Smooth muscle cell (in vitro differentiated cells): ENCODE results near the gene PRPF31. TPM values are rescaled to one million over a fixed set of nuclear protein-coding genes. Genes with fewer than 3 reads are reported as not detected.

Experiments
- DNase-seq: peaks from one replicate; lab custom pipeline; 2025; ENCODE audit not compliant: unreplicated experiment; lab: John Stamatoyannopoulos, UW
- H2AFZ ChIP-seq: fragments of 200-600 bp; sonication (generic); 2 replicates; pipeline ENCODE4 v1.6.0; 2016; ENCODE audit warnings: antibody characterized with exemption, low read depth, mild to moderate bottlenecking
- H3F3A ChIP-seq: fragments of 200-600 bp; sonication (generic); 2 replicates; pipeline ENCODE4 v1.6.0; 2017; ENCODE audit warnings: antibody characterized with exemption, low read depth
- H3K27ac ChIP-seq: fragments of 200-600 bp; sonication (generic); 2 replicates; pipeline ENCODE4 v1.5.1; 2016; ENCODE audit warnings: low read depth, mild to moderate bottlenecking
- H3K27me3 ChIP-seq: fragments of 200-600 bp; sonication (generic); 2 replicates; pipeline ENCODE4 v1.6.1; 2016; ENCODE audit warnings: low read depth, mild to moderate bottlenecking
- H3K36me3 ChIP-seq: fragments of 200-600 bp; sonication (generic); 2 replicates; pipeline ENCODE4 v1.5.1; 2016; ENCODE audit warnings: low read depth
- H3K4me1 ChIP-seq: fragments of 200-600 bp; sonication (generic); 2 replicates; pipeline ENCODE4 v1.5.1; 2016; ENCODE audit warnings: low read depth
- H3K4me2 ChIP-seq: fragments of 200-600 bp; sonication (generic); 2 replicates; pipeline ENCODE4 v1.6.0; 2016; ENCODE audit warnings: mild to moderate bottlenecking
- H3K4me3 ChIP-seq: fragments of 200-600 bp; sonication (generic); 2 replicates; pipeline ENCODE4 v1.5.1; 2016; ENCODE audit warnings: mild to moderate bottlenecking
- H3K79me2 ChIP-seq: fragments of 200-600 bp; sonication (generic); 2 replicates; pipeline ENCODE4 v1.6.0; 2016; ENCODE audit warnings: low read depth, mild to moderate bottlenecking
- H3K9ac ChIP-seq: fragments of 200-600 bp; sonication (generic); 2 replicates; pipeline ENCODE4 v1.6.0; 2016; ENCODE audit warnings: low read depth
- H3K9me3 ChIP-seq: fragments of 200-600 bp; sonication (generic); replicated peaks from 2 replicates; pipeline ENCODE4 v1.5.1; 2016; ENCODE audit warnings: low read depth
- H4K20me1 ChIP-seq: fragments of 200-600 bp; sonication (generic); 2 replicates; pipeline ENCODE4 v1.6.0; 2016; ENCODE audit warnings: low read depth
- WGBS: methylation state at CpG from one replicate; pipeline ENCODE4 v1.1.7; 2016; ENCODE audit warnings: low lambda C conversion rate; 5-methylcytosine and 5-hydroxymethylcytosine counted together
- polyA plus RNA-seq: library from polyadenylated mRNA; unstranded; fragments of >200 nt; fragmentation: Nextera tagmentation; extraction: Ambion mirVana; gene quantifications from 2 replicates; pipeline ENCODE4 v1.2.1, GENCODE V29; 2016
- total RNA-seq: library from RNA; depleted of rRNA; stranded (reverse); fragments of >200 nt; gene quantifications from 2 replicates; pipeline ENCODE4 v1.2.3, GENCODE V29; 2014
- TF ChIP-seq, protein P1 (sequence below): fragments of 200-600 bp; sonication (generic); IDR thresholded peaks from 2 replicates; pipeline ENCODE4 v1.5.1; 2017; ENCODE audit warnings: borderline replicate concordance, mild to moderate bottlenecking, antibody characterized with exemption; ENCODE audit not compliant: insufficient read depth, poor library complexity, severe bottlenecking

The PRPF31 gene
- total and polyA plus RNA-seq, 2 experiments from 2014 or later = 42.8 to 81.2 TPM

DNA sequence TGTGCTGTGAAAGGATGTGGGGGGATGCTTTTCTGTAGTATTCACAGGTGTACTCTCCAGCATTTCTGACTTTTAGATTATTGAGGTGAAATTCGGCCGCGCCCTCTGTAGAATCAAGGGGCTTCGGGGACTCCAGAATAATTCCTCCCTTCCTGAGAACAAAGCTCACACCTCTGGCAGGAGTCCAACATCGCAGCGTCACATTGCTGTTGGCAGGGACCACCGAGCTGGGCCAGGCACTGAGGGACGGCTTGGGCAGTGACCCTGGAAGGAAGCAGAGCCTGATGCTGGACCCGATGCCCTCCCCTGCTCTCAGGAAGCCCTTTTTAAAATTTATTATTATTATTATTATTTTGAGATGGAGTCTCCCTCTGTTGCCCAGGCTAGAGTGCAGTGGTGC lies 40.7 kb upstream of the PRPF31 start:
- no peak for DNase-seq
- Histone ChIP-seq H3K27ac (no peak overlapping the region), H3K36me3 (no peaks in the 10 kb centered on the region), H3K9ac (no peak overlapping the region), H3K4me3 (no peak overlapping the region), H3K27me3 (no peaks in the 10 kb centered on the region), H3F3A (no peaks in the 10 kb centered on the region), H2AFZ (no peak overlapping the region), H3K79me2 (no peaks in the 10 kb centered on the region), H3K9me3 (no peaks in the 10 kb centered on the region), H3K4me1 (no peaks in the 10 kb centered on the region), H3K4me2 (no peak overlapping the region), H4K20me1 (no peaks in the 10 kb centered on the region)
- WGBS = 90% methylated on average over 9 of the region's 9 CpGs
- TF ChIP-seq, protein P1, sequence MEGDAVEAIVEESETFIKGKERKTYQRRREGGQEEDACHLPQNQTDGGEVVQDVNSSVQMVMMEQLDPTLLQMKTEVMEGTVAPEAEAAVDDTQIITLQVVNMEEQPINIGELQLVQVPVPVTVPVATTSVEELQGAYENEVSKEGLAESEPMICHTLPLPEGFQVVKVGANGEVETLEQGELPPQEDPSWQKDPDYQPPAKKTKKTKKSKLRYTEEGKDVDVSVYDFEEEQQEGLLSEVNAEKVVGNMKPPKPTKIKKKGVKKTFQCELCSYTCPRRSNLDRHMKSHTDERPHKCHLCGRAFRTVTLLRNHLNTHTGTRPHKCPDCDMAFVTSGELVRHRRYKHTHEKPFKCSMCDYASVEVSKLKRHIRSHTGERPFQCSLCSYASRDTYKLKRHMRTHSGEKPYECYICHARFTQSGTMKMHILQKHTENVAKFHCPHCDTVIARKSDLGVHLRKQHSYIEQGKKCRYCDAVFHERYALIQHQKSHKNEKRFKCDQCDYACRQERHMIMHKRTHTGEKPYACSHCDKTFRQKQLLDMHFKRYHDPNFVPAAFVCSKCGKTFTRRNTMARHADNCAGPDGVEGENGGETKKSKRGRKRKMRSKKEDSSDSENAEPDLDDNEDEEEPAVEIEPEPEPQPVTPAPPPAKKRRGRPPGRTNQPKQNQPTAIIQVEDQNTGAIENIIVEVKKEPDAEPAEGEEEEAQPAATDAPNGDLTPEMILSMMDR = no peak

- no peaks in the 10 kb centered on the region for H3K36me3 ChIP-seq
- H3K4me2 ChIP-seq = no peak overlapping the region
- no peaks in the 10 kb centered on the region for H3K4me1 ChIP-seq
- 91% methylated on average over 5 of the region's 5 CpGs for WGBS
- no peak overlapping the region for H3K4me3 ChIP-seq
- no peaks in the 10 kb centered on the region for H3F3A ChIP-seq
- H3K9ac ChIP-seq = no peak overlapping the region
- H3K27ac ChIP-seq = no peak overlapping the region
- no peaks in the 10 kb centered on the region for H3K79me2 ChIP-seq
- TF ChIP-seq, protein P1 = no peak
- no peaks in the 10 kb centered on the region for H3K9me3 ChIP-seq
- no peaks in the 10 kb centered on the region for H4K20me1 ChIP-seq
- no peak for DNase-seq
- H3K27me3 ChIP-seq = no peaks in the 10 kb centered on the region
- no peak overlapping the region for H2AFZ ChIP-seq
Measured at GRCh38 chr19:54077334-54077733, 38.2 kb upstream of the PRPF31 start.

GRCh38 chr19:54081032-54081431 lies 34.5 kb upstream of the PRPF31 start, which contains the start of gene TARM1:
TARM1 (minus strand) TSS chr19:54081365; CDS start chr19:54081340, 25 bp downstream.
- H3K4me2 ChIP-seq = no peak within 1 kb of the TSS
- H2AFZ ChIP-seq = no peak within 1 kb of the TSS
- no peaks in the 10 kb centered on the region for H4K20me1 ChIP-seq
- TF ChIP-seq, protein P1 = no peak
- no peak for DNase-seq
- no peaks in the 10 kb centered on the region for H3K36me3 ChIP-seq
- no peaks in the 10 kb centered on the region for H3K4me1 ChIP-seq
- H3F3A ChIP-seq = no peaks in the 10 kb centered on the region
- H3K9me3 ChIP-seq = no peaks in the 10 kb centered on the region
- H3K27me3 ChIP-seq = no peaks in the 10 kb centered on the region
- no peaks in the 10 kb centered on the region for H3K79me2 ChIP-seq
- H3K9ac ChIP-seq = no peak within 1 kb of the TSS
- H3K27ac ChIP-seq = no peak within 1 kb of the TSS
- WGBS = 91% methylated on average over 7 of the region's 7 CpGs
- H3K4me3 ChIP-seq = no peak within 1 kb of the TSS

GRCh38 chr19:54084410-54084809 lies 31.1 kb upstream of the PRPF31 start:
- Histone ChIP-seq H2AFZ (no peak overlapping the region), H3K4me3 (no peak overlapping the region), H3F3A (no peaks in the 10 kb centered on the region), H3K79me2 (no peaks in the 10 kb centered on the region), H3K9ac (no peak overlapping the region), H3K27me3 (no peaks in the 10 kb centered on the region), H3K4me2 (no peak overlapping the region), H4K20me1 (no peaks in the 10 kb centered on the region), H3K36me3 (no peaks in the 10 kb centered on the region), H3K27ac (no peak overlapping the region), H3K4me1 (no peaks in the 10 kb centered on the region), H3K9me3 (no peaks in the 10 kb centered on the region)
- TF ChIP-seq, protein P1 = no peak
- no peak for DNase-seq
- 93% methylated on average over 3 of the region's 3 CpGs for WGBS
